IMR-90 (cell line): ENCODE results near the gene RND3. TPM values are rescaled to one million over a fixed set of nuclear protein-coding genes. Genes with fewer than 3 reads are reported as not detected.

Source experiments
- CTCF ChIP-seq: conservative IDR thresholded peaks from 2 replicates; pipeline ENCODE4 v1.5.1; 2012; ENCODE audit warnings: mild to moderate bottlenecking, low read depth, low read length, improper control_type of control experiment
- polyA plus RNA-seq, 3 experiments: library from polyadenylated mRNA; depleted of rRNA; stranded (reverse); fragments of >200 nt; gene quantifications; 2 replicates each; pipeline ENCODE4 v1.2.3, GENCODE V29; 2012; ENCODE audit warnings: low replicate concordance in 1 of 3
- total RNA-seq: library from RNA; depleted of rRNA; stranded (reverse); fragments of >200 nt; gene quantifications from 2 replicates; pipeline ENCODE4 v1.2.3, GENCODE V29; 2012

The RND3 gene
- total and polyA plus RNA-seq, 2 of the 4 experiments (the other 2 are of a cell fraction) = 111 to 449 TPM

DNA sequence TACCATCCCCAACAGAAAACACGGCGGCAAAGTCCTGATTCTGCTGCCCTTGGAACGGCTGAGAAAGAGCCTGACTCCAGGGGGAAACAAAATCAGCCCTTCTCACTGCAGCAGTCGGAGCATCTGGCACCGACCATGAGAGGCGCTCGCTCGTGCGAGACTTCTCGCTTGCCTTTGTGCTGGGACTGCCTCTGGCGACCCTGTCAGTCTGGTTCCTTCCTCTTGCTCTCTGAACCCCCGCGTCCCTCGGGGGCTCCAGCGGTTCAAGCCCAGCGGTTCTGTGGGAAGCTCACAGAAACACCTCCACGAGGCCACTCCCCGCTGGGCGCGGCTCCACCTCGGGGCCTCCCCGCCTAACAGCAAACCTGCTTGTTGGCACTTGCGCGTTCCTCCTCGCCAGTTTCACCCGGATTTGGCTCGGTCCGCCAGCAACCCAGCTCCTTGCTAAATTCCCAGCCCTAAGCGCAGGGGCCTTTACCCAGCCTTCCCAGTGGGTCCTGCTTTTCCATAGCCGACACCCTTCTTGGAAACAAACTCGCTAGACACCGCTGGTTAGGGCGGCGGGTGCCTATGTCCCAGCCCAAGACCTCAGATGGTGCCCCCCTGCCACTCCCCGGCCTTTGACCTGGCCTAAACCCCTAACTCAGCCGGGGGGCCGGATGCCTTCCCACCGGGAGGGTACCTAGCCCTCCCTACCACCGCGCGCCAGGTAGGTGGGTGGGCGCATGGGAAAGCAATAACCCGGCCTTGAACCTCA is 2.2 kb downstream of the RND3 start (continued):
- no peak for TF ChIP-seq CTCF
